BE2C (cell line): ENCODE results near the gene REEP1.
"Not testable (repeated sequence)": the region's sequence is repeated elsewhere in the genome, so short reads cannot be mapped to it uniquely, and the experiment has no call there.

Experiments used
- DNase-seq: peaks from one replicate; pipeline ENCODE4 v3.0.0-alpha.2; 2020
- H3K27me3 ChIP-seq: fragments of 250-450 bp; sonication (Bioruptor Pico); 2 replicates; pipeline ENCODE4 v1.5.1; 2020; ENCODE audit warnings: mild to moderate bottlenecking
- H3K36me3 ChIP-seq: fragments of 250-450 bp; sonication (Bioruptor Pico); 2 replicates; pipeline ENCODE4 v1.5.1; 2020; ENCODE audit warnings: mild to moderate bottlenecking
- H3K4me1 ChIP-seq: fragments of 250-450 bp; sonication (Bioruptor Pico); 2 replicates; pipeline ENCODE4 v1.5.1; 2020
- H3K4me3 ChIP-seq: 2 replicates; pipeline ENCODE4 v1.5.1; 2011; ENCODE audit warnings: low read depth, low read length
- H3K9me3 ChIP-seq: fragments of 250-450 bp; sonication (Bioruptor Pico); 2 replicates; pipeline ENCODE4 v1.5.1; 2020
- TF ChIP-seq, protein P1 (sequence below): IDR thresholded peaks from 2 replicates; pipeline ENCODE4 v1.5.1; 2012; ENCODE audit warnings: mild to moderate bottlenecking, low read depth, low read length

Gene REEP1

GRCh38 chr2:86231680-86232372, 105.6 kb downstream of the REEP1 start:
- Histone ChIP-seq H3K36me3 (no peaks in the 10 kb centered on the region), H3K9me3 (no peaks in the 10 kb centered on the region), H3K4me1 (no peaks in the 10 kb centered on the region), H3K27me3 (no peaks in the 10 kb centered on the region), H3K4me3 (no peak overlapping the region)
- TF ChIP-seq, protein P1, sequence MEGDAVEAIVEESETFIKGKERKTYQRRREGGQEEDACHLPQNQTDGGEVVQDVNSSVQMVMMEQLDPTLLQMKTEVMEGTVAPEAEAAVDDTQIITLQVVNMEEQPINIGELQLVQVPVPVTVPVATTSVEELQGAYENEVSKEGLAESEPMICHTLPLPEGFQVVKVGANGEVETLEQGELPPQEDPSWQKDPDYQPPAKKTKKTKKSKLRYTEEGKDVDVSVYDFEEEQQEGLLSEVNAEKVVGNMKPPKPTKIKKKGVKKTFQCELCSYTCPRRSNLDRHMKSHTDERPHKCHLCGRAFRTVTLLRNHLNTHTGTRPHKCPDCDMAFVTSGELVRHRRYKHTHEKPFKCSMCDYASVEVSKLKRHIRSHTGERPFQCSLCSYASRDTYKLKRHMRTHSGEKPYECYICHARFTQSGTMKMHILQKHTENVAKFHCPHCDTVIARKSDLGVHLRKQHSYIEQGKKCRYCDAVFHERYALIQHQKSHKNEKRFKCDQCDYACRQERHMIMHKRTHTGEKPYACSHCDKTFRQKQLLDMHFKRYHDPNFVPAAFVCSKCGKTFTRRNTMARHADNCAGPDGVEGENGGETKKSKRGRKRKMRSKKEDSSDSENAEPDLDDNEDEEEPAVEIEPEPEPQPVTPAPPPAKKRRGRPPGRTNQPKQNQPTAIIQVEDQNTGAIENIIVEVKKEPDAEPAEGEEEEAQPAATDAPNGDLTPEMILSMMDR = no peak
- no peak for DNase-seq

DNA sequence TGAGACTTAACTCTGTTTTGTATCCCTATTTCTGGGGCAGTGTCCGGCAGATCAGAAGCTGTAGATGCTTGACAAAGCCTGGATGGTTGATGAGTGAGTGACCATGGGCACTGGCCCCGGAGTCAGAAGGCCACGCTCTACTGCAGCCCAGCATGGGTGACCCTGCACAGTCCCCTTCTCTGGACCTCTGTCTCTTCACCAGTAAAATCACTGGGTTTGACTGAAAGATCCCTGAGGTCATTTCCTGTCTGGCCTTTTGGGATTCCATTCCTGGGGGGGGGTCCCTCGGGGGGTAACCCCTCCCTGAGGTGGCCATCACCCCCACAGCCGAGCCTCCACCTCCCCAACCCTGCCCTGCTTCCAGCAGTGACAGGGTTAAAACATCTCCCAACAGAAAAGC, 106.5 kb downstream of the REEP1 start:
- no peaks in the 10 kb centered on the region for H3K27me3 ChIP-seq
- DNase-seq = no peak
- no peaks in the 10 kb centered on the region for H3K9me3 ChIP-seq
- H3K36me3 ChIP-seq = no peaks in the 10 kb centered on the region
- H3K4me1 ChIP-seq = no peaks in the 10 kb centered on the region
- H3K4me3 ChIP-seq = no peak overlapping the region
- TF ChIP-seq, protein P1 = no peak

- TF ChIP-seq, protein P1 = no peak
- Histone ChIP-seq H3K27me3 (no peaks in the 10 kb centered on the region), H3K36me3 (no peaks in the 10 kb centered on the region), H3K9me3 (no peaks in the 10 kb centered on the region), H3K4me1 (no peaks in the 10 kb centered on the region), H3K4me3 (no peak overlapping the region)
- no peak for DNase-seq
Observed at GRCh38 chr2:86229221-86229620, 108.2 kb downstream of the REEP1 start.

GRCh38 chr2:86228574-86228973, 108.9 kb downstream of the REEP1 start:
- not testable (repeated sequence) for H3K27me3 ChIP-seq

GRCh38 chr2:86227685-86228084, 109.7 kb downstream of the REEP1 start:
- Histone ChIP-seq H3K9me3 (no peaks in the 10 kb centered on the region), H3K36me3 (no peaks in the 10 kb centered on the region), H3K27me3 (no peaks in the 10 kb centered on the region), H3K4me1 (no peaks in the 10 kb centered on the region), H3K4me3 (no peak overlapping the region)
- no peak for DNase-seq
- TF ChIP-seq, protein P1 = no peak

More at GRCh38 chr2:86228574-86228973, 108.9 kb downstream of the REEP1 start:
- H3K36me3 ChIP-seq, DNase-seq, H3K4me1 ChIP-seq, H3K4me3 ChIP-seq, H3K9me3 ChIP-seq: not testable (repeated sequence)

GRCh38 chr2:86226636-86227520, 110.5 kb downstream of the REEP1 start:
- H3K27me3 ChIP-seq = no peaks in the 10 kb centered on the region
- H3K36me3 ChIP-seq = no peaks in the 10 kb centered on the region
- H3K4me3 ChIP-seq = no peak overlapping the region
- DNase-seq = no peak
- TF ChIP-seq, protein P1 = no peak
- no peaks in the 10 kb centered on the region for H3K4me1 ChIP-seq
- H3K9me3 ChIP-seq = no peaks in the 10 kb centered on the region
